Effector CD8-positive, alpha-beta T cell (primary cell): Measurements from ENCODE around the gene SLC16A7.
"Not testable (repeated sequence)": the region's sequence is repeated elsewhere in the genome, so short reads cannot be mapped to it uniquely, and the experiment has no call there.

Experiments
- DNase-seq: peaks from one replicate; lab custom pipeline; 2025; lab: John Stamatoyannopoulos, UW
- total RNA-seq, 4 experiments: gene quantifications; one replicate each; lab custom pipeline; 2026; lab: John Stamatoyannopoulos, UW

The SLC16A7 gene
- total RNA-seq = 44.9 to 68.7 (median 48.9) reads per million in 4 experiments

- DNase-seq = peak; percentile 65
Observed at GRCh38 chr12:59595883-59596540, at the start of gene SLC16A7. TSS of gene SLC16A7 (plus strand) at chr12:59596029. CDS start at chr12:59704802, 108,773 bp downstream.

GRCh38 chr12:59548930-59549329, 46.9 kb upstream of the SLC16A7 start:
- DNase-seq = no peak

- DNase-seq = no peak
Observed at GRCh38 chr12:59559696-59560095, 36.1 kb upstream of the SLC16A7 start.

- DNase-seq = no peak
Observed at GRCh38 chr12:59570145-59570544, 25.7 kb upstream of the SLC16A7 start.

GRCh38 chr12:59574406-59574805, 21.4 kb upstream of the SLC16A7 start:
- DNase-seq = no peak

- no peak for DNase-seq
Observed at GRCh38 chr12:59575826-59576225, 20.0 kb upstream of the SLC16A7 start.

GRCh38 chr12:59578254-59578653, 17.6 kb upstream of the SLC16A7 start:
- DNase-seq = no peak

- no peak for DNase-seq
Observed at GRCh38 chr12:59579631-59580030, 16.2 kb upstream of the SLC16A7 start.

- no peak for DNase-seq
Observed at GRCh38 chr12:59580050-59580449, 15.8 kb upstream of the SLC16A7 start.

GRCh38 chr12:59583003-59583712, 12.7 kb upstream of the SLC16A7 start:
- no peak for DNase-seq

- DNase-seq = no peak
Observed at GRCh38 chr12:59587710-59588109, 8.1 kb upstream of the SLC16A7 start.

- DNase-seq = no peak
Observed at GRCh38 chr12:59593761-59594160, 2.1 kb upstream of the SLC16A7 start.

- DNase-seq = no peak
Observed at GRCh38 chr12:59594943-59595500, 807 bp upstream of the SLC16A7 start.

- no peak for DNase-seq
Observed at GRCh38 chr12:59595565-59595882, 305 bp upstream of the SLC16A7 start.

GRCh38 chr12:59597385-59597781, 1.6 kb downstream of the SLC16A7 start:
- no peak for DNase-seq

- DNase-seq = no peak
Observed at GRCh38 chr12:59600171-59600570, 4.3 kb downstream of the SLC16A7 start.

GRCh38 chr12:59603754-59604153, 7.9 kb downstream of the SLC16A7 start:
- DNase-seq = no peak

- DNase-seq = not testable (repeated sequence)
Observed at GRCh38 chr12:59612823-59613434, 17.1 kb downstream of the SLC16A7 start.

GRCh38 chr12:59615392-59616165, 19.8 kb downstream of the SLC16A7 start:
- DNase-seq = no peak

GRCh38 chr12:59619461-59620240, 23.8 kb downstream of the SLC16A7 start:
- DNase-seq = no peak

GRCh38 chr12:59620326-59620725, 24.5 kb downstream of the SLC16A7 start:
- DNase-seq = no peak
